ENCODE data around the gene CHRNB2.

Gene CHRNB2

DNA sequence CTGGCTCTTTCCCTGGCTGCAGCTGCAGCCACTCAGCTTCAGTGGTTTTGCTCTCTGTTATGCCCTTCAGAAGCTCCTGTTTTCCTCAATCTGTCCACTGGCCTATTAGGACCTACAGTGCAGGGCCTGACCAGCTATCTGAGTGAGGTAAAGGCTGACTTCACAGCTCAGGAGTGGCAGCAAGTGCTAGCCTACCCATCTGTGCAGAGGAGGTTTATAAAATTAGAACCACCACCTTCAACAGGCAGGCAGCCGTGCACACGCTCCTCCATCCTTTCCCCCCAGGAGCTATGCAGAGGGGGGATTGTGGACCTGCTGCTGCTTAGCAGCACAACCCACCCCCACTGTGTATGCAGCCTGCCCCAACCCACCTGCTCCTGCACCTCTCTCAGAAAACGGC lies 32.1 kb downstream of the CHRNB2 start:
- no peak overlapping the region for H3K4me3 Mint-ChIP-seq
- no peak overlapping the region for H3K27ac Mint-ChIP-seq
- intact Hi-C loops (cut with micrococcal nuclease): no loop called here
- H3K36me3 Mint-ChIP-seq (ENCODE audit: low read depth): peaks cover 94% of the 10 kb centered on the region
- peaks cover 52% of the 10 kb centered on the region for H3K4me1 Mint-ChIP-seq (ENCODE audit: low read depth)
- no peaks in the 10 kb centered on the region for H3K9me3 Mint-ChIP-seq
- no peaks in the 10 kb centered on the region for H3K27me3 Mint-ChIP-seq

- Mint-ChIP-seq H3K36me3 (ENCODE audit: low read depth) (peaks cover 84% of the 10 kb centered on the region), H3K27me3 (no peaks in the 10 kb centered on the region), H3K4me1 (ENCODE audit: low read depth) (peaks cover 70% of the 10 kb centered on the region), H3K9me3 (no peaks in the 10 kb centered on the region), H3K27ac (peak overlapping the region; percentile 26), H3K4me3 (no peak overlapping the region)
- intact Hi-C loops (cut with micrococcal nuclease): no loop called here
Measured at GRCh38 chr1:154603317-154603716, 35.7 kb downstream of the CHRNB2 start.

DNA sequence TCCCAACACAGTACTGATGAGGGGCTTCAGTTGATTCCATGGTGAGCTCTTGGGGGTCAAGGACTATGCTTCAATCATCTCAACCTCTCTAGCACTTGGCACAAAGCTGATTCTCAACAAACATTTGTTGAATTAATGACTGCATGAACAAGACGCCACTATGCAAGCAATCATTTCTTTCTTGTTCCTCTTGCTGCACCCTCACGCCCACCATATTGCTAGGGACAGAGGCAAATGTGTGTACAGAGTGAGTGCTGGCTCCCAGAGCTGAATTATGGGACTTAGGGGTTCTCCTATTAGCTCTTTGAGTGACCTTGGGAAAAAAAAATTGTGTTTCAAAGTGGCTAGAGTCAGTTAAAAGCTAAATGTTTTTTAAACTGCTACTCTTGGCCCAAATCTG lies 38.0 kb downstream of the CHRNB2 start:
- peaks cover 62% of the 10 kb centered on the region for H3K36me3 Mint-ChIP-seq (ENCODE audit: low read depth)
- no peaks in the 10 kb centered on the region for H3K27me3 Mint-ChIP-seq
- intact Hi-C loops (cut with micrococcal nuclease): no loop called here
- H3K9me3 Mint-ChIP-seq: no peaks in the 10 kb centered on the region
- peak overlapping the region; percentile 9 for H3K27ac Mint-ChIP-seq
- H3K4me3 Mint-ChIP-seq: no peak overlapping the region
- peaks cover 74% of the 10 kb centered on the region for H3K4me1 Mint-ChIP-seq (ENCODE audit: low read depth)

DNA sequence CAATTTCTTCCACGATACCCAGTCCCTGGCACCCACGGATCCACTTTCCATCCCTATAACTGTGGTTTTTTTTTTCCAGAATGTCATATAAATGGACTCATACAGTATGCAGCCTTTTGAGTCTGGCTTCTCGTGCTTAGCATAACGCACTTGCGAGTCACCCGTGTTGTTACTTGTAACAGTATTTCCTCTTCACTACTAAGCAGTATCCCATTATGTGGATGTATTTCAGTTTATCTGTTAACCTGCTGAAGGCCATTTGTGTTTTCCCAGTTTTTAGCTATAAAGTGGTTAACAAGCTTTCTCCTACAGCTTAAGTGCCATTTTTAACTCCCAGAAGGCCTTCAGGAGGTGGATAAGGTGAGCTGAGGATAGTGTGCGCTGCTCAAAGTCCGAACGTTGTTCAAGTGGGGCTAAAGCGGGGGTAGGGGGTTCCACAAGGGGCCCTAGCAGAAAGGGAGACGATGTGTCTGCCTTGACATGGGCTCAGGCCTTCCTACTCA lies 39.6 kb downstream of the CHRNB2 start:
- Mint-ChIP-seq H3K27me3 (no peaks in the 10 kb centered on the region), H3K4me3 (peak overlapping the region; percentile 95), H3K9me3 (no peaks in the 10 kb centered on the region), H3K4me1 (ENCODE audit: low read depth) (peaks cover 78% of the 10 kb centered on the region), H3K27ac (peak overlapping the region; percentile 97), H3K36me3 (ENCODE audit: low read depth) (peaks cover 45% of the 10 kb centered on the region)
- intact Hi-C loops (cut with micrococcal nuclease): no loop called here

DNA sequence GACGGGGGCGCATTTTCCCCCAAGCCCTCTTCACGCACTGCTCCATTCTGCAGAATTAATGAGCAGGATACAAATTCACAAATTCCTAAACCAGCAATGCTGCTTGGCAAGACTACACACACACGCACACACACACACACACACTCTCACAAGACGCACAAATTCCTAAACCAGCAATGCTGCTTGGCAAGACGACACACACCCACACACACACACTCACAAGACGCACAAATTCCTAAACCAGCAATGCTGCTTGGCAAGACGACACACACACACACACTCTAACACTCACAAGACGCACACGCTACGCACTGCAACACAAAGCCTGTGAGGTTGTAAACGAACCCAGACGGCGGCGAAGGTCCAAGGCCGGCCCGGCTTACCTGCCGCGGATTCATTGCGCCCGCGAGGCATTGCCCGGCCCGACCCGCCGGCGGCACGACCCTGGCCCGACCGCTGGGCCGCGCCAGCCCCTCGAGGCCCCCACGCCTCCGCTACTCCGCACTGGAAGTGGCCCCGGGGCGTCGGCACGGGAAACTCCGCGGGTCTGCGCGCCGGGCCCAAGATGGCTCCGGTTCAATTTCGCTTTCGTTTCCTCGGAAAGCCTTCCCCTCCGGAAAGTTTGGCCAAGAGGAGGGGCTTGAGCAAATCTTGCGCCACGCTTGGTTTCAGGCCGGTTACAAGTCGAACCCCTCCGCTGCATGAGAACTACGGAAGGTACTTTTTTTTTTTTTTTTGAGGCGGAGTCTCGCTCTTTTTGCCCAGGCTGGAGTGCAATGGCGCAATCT lies 40.2 kb downstream of the CHRNB2 start, which contains the start of gene ADAR:
TSS of gene ADAR (minus strand) at position 578 of the 788 bp plus-strand sequence. CDS start at position 398, 180 bp downstream.
- H3K36me3 Mint-ChIP-seq (ENCODE audit: low read depth): peaks cover 40% of the 10 kb centered on the region

DNA sequence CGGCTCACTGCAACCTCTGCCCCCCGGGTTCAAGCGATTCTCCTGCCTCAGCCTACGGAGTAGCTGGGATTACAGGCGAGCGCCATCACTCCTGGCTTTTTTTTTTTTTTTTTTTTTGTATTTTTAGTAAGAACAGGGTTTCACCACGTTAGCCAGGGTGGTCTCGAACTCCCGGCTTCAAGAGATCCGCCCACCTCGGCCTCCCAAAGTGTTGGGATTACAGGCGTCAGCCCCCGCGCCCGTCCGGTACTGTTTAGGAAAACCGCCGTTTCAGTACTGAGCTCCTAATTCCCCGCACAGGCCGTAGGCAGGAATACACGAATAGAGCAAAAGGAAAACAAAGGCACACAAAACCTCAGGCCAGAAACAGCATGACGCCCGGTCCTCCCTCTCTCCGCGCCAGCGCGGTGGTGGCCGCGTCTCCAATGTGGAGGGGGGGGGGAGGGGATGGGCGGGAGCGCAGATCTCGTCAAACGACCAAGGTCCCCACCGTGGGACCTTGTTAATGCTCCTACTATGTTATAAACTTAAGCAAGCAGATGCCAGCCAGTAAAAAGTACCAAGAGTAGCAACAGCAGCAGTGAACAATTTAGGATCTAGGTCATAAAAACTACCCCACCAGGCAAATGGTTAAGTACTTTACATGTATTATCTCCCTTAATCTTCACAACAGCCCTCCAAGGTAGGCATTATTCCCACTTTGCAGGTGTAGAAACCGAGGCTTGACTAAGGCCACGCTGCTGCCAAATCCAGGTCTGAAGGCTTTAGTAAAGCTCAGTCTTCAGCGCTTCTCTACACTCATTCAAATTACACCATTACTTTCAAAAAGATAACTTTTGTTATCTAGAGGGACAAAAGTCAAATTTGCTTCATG lies 41.1 kb downstream of the CHRNB2 start:
- intact Hi-C loops (cut with micrococcal nuclease): no loop called here
- Mint-ChIP-seq H3K4me3 (peak overlapping the region; percentile 95), H3K4me1 (ENCODE audit: low read depth) (peaks cover 68% of the 10 kb centered on the region), H3K27me3 (no peaks in the 10 kb centered on the region), H3K36me3 (ENCODE audit: low read depth) (peaks cover 32% of the 10 kb centered on the region), H3K9me3 (no peaks in the 10 kb centered on the region), H3K27ac (peak overlapping the region; percentile 97)

More for the DNA sequence above, 40.2 kb downstream of the CHRNB2 start, which contains the start of gene ADAR:
- Mint-ChIP-seq H3K4me3 (peak within 1 kb of the TSS; percentile 95), H3K27ac (peak within 1 kb of the TSS; percentile 97), H3K4me1 (ENCODE audit: low read depth) (peaks cover 75% of the 10 kb centered on the region), H3K27me3 (no peaks in the 10 kb centered on the region), H3K9me3 (no peaks in the 10 kb centered on the region)
- intact Hi-C loops (cut with micrococcal nuclease): no loop called here

DNA sequence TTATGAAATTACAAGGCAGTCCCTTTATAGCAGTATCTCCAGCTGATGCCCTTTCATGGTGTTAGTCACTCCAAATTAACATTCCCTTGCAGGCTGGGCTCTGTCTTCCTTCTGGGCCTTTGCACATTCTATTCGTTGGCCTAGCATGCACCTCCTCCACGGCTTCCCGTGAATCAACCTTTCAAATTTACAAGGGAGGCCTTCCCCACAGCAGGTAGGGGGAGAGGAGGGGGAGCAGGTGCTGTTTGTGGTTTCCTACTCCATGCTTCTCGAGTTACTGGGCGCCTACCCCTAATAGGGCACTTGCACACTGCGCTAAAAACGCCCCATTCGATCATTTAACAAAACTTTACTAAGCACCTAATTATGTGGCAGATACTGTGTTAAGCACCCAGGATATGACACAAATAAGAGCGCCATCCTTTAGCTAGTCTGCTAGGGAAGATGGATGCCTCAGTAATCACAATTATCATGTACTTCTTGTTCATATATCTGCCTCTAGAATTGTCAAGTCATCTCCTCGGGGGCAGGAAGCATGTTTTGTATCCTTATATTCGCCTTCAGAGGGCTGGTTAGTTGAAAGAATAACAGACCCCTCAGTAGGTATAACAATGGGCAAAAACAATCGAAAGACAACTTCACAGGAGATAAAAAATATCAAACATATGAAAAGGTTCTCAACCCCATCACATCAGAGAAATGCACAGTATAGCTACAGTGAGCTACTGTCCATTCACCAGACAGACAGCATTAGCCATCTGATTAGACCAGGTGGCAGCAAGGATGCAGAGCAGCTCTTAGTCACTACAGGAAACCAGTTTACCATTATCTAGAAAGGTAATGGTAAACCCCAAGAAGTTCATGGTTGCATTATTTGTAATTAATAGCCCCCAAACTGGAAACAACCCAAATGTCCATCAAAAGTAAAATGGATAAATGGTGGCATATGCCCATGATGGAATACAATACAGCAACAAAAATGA lies 42.1 kb downstream of the CHRNB2 start:
- Mint-ChIP-seq H3K4me1 (ENCODE audit: low read depth) (peaks cover 64% of the 10 kb centered on the region), H3K4me3 (no peak overlapping the region), H3K36me3 (ENCODE audit: low read depth) (peaks cover 21% of the 10 kb centered on the region), H3K9me3 (no peaks in the 10 kb centered on the region), H3K27me3 (no peaks in the 10 kb centered on the region), H3K27ac (peak overlapping the region; percentile 97)
- intact Hi-C loops (cut with micrococcal nuclease): no loop called here

DNA sequence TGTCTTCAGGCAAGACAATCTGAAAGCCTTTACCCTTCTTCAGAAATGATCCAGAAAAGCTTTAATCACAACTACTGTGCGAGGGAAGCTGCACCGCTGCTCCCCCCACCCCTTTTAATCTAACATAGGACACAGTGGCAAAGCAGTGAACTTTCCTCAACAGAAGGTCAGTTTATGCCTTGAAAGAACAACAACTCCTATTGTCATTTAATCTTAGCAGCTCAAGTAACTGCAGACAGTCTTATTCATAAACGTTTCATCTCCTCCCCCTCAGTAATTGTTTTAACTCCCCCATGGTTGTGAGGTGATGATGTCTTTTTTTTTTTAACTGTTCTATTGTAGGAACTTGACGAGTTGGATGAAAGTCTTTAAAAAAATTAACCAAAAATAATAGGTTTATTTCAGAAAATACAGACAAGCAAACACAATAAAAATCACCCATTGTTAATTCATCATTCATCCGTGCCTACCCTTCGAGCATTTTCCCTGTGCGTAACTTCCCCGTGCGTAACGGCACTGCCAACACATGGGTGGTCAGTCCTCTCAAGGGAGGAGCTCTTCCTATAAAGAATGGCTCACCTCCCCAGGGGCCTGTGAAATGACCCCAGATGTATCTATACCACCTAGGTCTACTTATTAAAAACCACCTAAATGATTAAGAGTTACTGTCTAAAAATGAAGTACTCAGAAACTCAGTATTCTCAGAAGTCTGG lies 43.7 kb downstream of the CHRNB2 start:
- Mint-ChIP-seq H3K27me3 (no peaks in the 10 kb centered on the region), H3K4me1 (ENCODE audit: low read depth) (peaks cover 58% of the 10 kb centered on the region), H3K9me3 (no peaks in the 10 kb centered on the region), H3K36me3 (ENCODE audit: low read depth) (peaks cover 17% of the 10 kb centered on the region), H3K4me3 (no peak overlapping the region), H3K27ac (peak overlapping the region; percentile 31)
- intact Hi-C loops (cut with micrococcal nuclease): no loop called here

- Mint-ChIP-seq H3K36me3 (ENCODE audit: low read depth) (peaks cover 17% of the 10 kb centered on the region), H3K4me3 (no peak overlapping the region), H3K4me1 (ENCODE audit: low read depth) (peaks cover 46% of the 10 kb centered on the region), H3K27me3 (no peaks in the 10 kb centered on the region), H3K27ac (no peak overlapping the region), H3K9me3 (no peaks in the 10 kb centered on the region)
- intact Hi-C loops (cut with micrococcal nuclease): no loop called here
Measured at GRCh38 chr1:154614247-154614646, 46.7 kb downstream of the CHRNB2 start.

GRCh38 chr1:154614901-154615300 lies 47.3 kb downstream of the CHRNB2 start:
- no peaks in the 10 kb centered on the region for H3K27me3 Mint-ChIP-seq
- no peak overlapping the region for H3K4me3 Mint-ChIP-seq
- intact Hi-C loops (cut with micrococcal nuclease): no loop called here

DNA sequence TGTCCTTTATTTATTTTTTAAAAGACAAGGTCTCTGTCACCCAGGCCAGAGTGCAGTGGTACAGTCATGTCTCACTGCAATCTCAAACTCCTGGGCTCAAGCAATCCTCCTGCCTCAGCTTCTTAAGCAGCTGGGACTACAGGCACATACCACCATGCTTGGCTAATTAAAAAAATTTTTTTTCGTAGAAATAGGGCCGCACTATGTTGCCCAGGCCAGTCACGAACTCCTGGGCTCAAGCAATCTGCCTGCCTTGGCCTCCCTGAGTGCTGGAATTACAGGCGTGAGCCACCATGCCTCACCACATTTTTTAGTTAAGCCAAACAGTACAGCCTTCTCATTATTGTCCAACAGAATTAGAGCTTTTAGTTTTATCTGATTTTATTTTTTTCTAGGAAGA lies 47.8 kb downstream of the CHRNB2 start:
- Mint-ChIP-seq H3K9me3 (no peaks in the 10 kb centered on the region), H3K27ac (no peak overlapping the region), H3K27me3 (no peaks in the 10 kb centered on the region), H3K36me3 (ENCODE audit: low read depth) (peaks cover 17% of the 10 kb centered on the region), H3K4me1 (ENCODE audit: low read depth) (peaks cover 45% of the 10 kb centered on the region), H3K4me3 (no peak overlapping the region)
- intact Hi-C loops (cut with micrococcal nuclease): no loop called here

More at GRCh38 chr1:154614901-154615300, 47.3 kb downstream of the CHRNB2 start:
- Mint-ChIP-seq H3K27ac (no peak overlapping the region), H3K9me3 (no peaks in the 10 kb centered on the region), H3K36me3 (ENCODE audit: low read depth) (peaks cover 17% of the 10 kb centered on the region), H3K4me1 (ENCODE audit: low read depth) (peaks cover 43% of the 10 kb centered on the region)

DNA sequence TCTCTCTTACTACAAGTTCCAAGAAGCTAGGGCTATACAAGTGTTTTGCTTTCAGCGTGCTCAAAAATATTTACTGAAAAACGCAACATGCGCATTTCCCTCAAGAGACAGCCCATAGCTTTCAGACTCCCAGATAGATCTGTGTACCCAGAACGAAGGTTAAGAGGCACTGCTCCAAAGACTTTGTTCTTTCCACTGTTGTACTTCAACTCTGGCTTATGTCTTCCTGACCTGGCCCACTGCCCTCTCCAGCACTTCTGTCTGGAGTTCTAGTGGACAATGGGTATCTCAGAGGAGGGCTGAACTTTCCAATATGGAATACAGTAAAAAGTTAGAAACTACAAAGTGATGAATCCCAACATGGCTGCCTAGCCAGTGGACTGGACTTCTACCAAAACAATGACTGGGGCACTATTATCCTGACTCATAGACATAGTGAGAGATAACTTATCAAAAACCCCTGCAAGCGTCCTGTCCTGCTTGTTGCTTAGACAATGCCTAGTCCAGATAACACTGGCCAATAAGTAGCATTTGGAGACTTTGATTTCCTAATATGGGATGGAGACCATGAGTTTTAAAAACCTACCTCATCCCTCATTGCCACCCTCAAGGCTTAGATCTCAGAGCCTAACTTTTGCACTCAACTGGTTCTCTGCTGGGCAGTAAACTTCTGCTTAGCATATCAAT lies 49.2 kb downstream of the CHRNB2 start:
- no peaks in the 10 kb centered on the region for H3K27me3 Mint-ChIP-seq
- no peak overlapping the region for H3K4me3 Mint-ChIP-seq
- no peaks in the 10 kb centered on the region for H3K9me3 Mint-ChIP-seq
- H3K36me3 Mint-ChIP-seq (ENCODE audit: low read depth): peaks cover 20% of the 10 kb centered on the region
- intact Hi-C loops (cut with micrococcal nuclease): no loop called here
- H3K27ac Mint-ChIP-seq: no peak overlapping the region
- H3K4me1 Mint-ChIP-seq (ENCODE audit: low read depth): peaks cover 38% of the 10 kb centered on the region

All from dendritic cell treated with granulocyte-macrophage colony-stimulating factor and Interleukin-4, amounts not matched to agents 40 ng/mL and 50 ng/mL, for 4 days (primary cell).